ENCODE results near the gene HGFAC.

GRCh38 chr4:3445829-3446545 lies 4.2 kb downstream of the HGFAC start:
- TF ChIP-seq GATA2 (IDR thresholded peaks at IDR 0.05; ENCODE audit: low read depth, low read length) (no peak), GATA3 (IDR thresholded peaks at IDR 0.05; ENCODE audit: low read depth, low read length) (no peak)
